IMR-90 (cell line): Measurements from ENCODE around the gene SIGLEC15. TPM values are rescaled to one million over a fixed set of nuclear protein-coding genes. Genes with fewer than 3 reads are reported as not detected.

Source experiments
- ATAC-seq: fragments of 200-7000 bp; cut with Tn5 transposase; 2 replicates; pipeline ENCODE4 v1.9.1; 2020; ENCODE audit warnings: low read depth, mild to moderate bottlenecking, moderate library complexity
- BruUV-seq: library from RNA; stranded (reverse); fragments of 400-500 nt; replicated peaks from 2 replicates; lab custom pipeline; 2021; lab: Mats Ljungman, UMichigan
- CTCF ChIA-PET: fragments of 300-600 bp; formaldehyde crosslinking; extraction: SDS; loops from one replicate; lab custom pipeline; 2021; ENCODE audit warnings: antibody characterized with exemption; lab: Yijun Ruan, JAX
- POLR2A ChIA-PET: fragments of 300-600 bp; sonication (Branson Sonifier 250); formaldehyde crosslinking; loops from one replicate; lab custom pipeline; 2022; ENCODE audit warnings: antibody characterized with exemption; ENCODE audit not compliant: unreplicated experiment; lab: Charles Lee
- DNase-seq: peaks from one replicate; pipeline ENCODE4 v3.0.0; 2013
- H2AFZ ChIP-seq: replicated peaks from 2 replicates; pipeline ENCODE3; 2013; ENCODE audit warnings: low read length, mild to moderate bottlenecking; ENCODE audit not compliant: poor library complexity
- H2AK5ac ChIP-seq: 2 replicates; pipeline ENCODE4 v1.6.1; 2013; ENCODE audit warnings: low read depth, low read length, inconsistent platforms
- H2AK9ac ChIP-seq: replicated peaks from 2 replicates; pipeline ENCODE3; 2013; ENCODE audit warnings: mild to moderate bottlenecking, low read depth, low read length, moderate library complexity; ENCODE audit not compliant: poor library complexity
- H2BK120ac ChIP-seq: 2 replicates; pipeline ENCODE4 v1.6.1; 2013; ENCODE audit warnings: low read depth, low read length, inconsistent platforms
- H2BK15ac ChIP-seq: 3 replicates; pipeline ENCODE4 v1.6.1; 2013; ENCODE audit warnings: low read depth, low read length, inconsistent platforms
- H2BK20ac ChIP-seq: 2 replicates; pipeline ENCODE4 v1.6.1; 2013; ENCODE audit warnings: low read depth, mild to moderate bottlenecking, inconsistent platforms, low read length, moderate library complexity
- H2BK5ac ChIP-seq: 2 replicates; pipeline ENCODE4 v1.6.1; 2013; ENCODE audit warnings: mild to moderate bottlenecking, low read depth, low read length, inconsistent platforms; ENCODE audit not compliant: poor library complexity, severe bottlenecking
- H3K14ac ChIP-seq: replicated peaks from 2 replicates; pipeline ENCODE4 v1.6.1; 2013; ENCODE audit warnings: low read depth, low read length, inconsistent platforms
- H3K18ac ChIP-seq: 2 replicates; pipeline ENCODE4 v1.6.1; 2013; ENCODE audit warnings: low read depth, low read length, control low read depth
- H3K23ac ChIP-seq: 2 replicates; pipeline ENCODE4 v1.6.1; 2013; ENCODE audit warnings: low read depth, low read length, inconsistent platforms
- H3K27ac ChIP-seq: 2 replicates; pipeline ENCODE4 v1.5.1; 2013; ENCODE audit warnings: mild to moderate bottlenecking, control low read depth, low read length; ENCODE audit not compliant: insufficient read depth
- H3K27me3 ChIP-seq: 2 replicates; pipeline ENCODE4 v1.6.1; 2013; ENCODE audit warnings: low read length; ENCODE audit not compliant: control insufficient read depth, insufficient read depth
- H3K36me3 ChIP-seq: 2 replicates; pipeline ENCODE4 v1.6.1; 2013; ENCODE audit warnings: low read length, mixed read lengths; ENCODE audit not compliant: control insufficient read depth, insufficient read depth
- H3K4ac ChIP-seq: 2 replicates; pipeline ENCODE4 v1.6.1; 2013; ENCODE audit warnings: low read depth, low read length, inconsistent platforms
- H3K4me1 ChIP-seq: 2 replicates; pipeline ENCODE4 v1.6.1; 2013; ENCODE audit warnings: low read length, mixed read lengths; ENCODE audit not compliant: control insufficient read depth, insufficient read depth
- H3K4me2 ChIP-seq: 2 replicates; pipeline ENCODE4 v1.6.1; 2013; ENCODE audit warnings: low read depth, mild to moderate bottlenecking, control low read depth, low read length, moderate library complexity
- H3K4me3 ChIP-seq: 2 replicates; pipeline ENCODE4 v1.5.1; 2013; ENCODE audit warnings: low read depth, mild to moderate bottlenecking, control low read depth, low read length, moderate library complexity; ENCODE audit not compliant: insufficient read depth
- H3K56ac ChIP-seq: 2 replicates; pipeline ENCODE4 v1.6.1; 2013; ENCODE audit warnings: low read length, inconsistent platforms; ENCODE audit not compliant: insufficient read depth; ENCODE audit errors: extremely low read depth
- H3K79me1 ChIP-seq, 2 experiments: 2 replicates each; pipeline ENCODE4 v1.6.1; 2013; ENCODE audit warnings: low read length in 2 of 2, inconsistent platforms in 1 of 2, low read depth in 1 of 2
- H3K9ac ChIP-seq: 2 replicates; pipeline ENCODE4 v1.6.1; 2013; ENCODE audit warnings: low read depth, low read length, control low read depth
- H3K9me1 ChIP-seq: 2 replicates; pipeline ENCODE4 v1.6.1; 2013; ENCODE audit warnings: low read length, inconsistent platforms; ENCODE audit not compliant: insufficient read depth
- H3K9me3 ChIP-seq: 2 replicates; pipeline ENCODE4 v1.6.1; 2013; ENCODE audit warnings: low read length; ENCODE audit not compliant: control insufficient read depth, insufficient read depth
- H4K20me1 ChIP-seq: 2 replicates; pipeline ENCODE4 v1.6.1; 2013; ENCODE audit warnings: low read length, inconsistent platforms; ENCODE audit not compliant: insufficient read depth
- H4K5ac ChIP-seq: 2 replicates; pipeline ENCODE4 v1.6.1; 2013; ENCODE audit warnings: mild to moderate bottlenecking, low read depth, low read length, control low read depth
- H4K8ac ChIP-seq, 2 experiments: 2 replicates each; pipeline ENCODE4 v1.6.1; 2013; ENCODE audit warnings: low read depth in 2 of 2, low read length in 2 of 2, control low read depth in 1 of 2, inconsistent platforms in 1 of 2
- H4K91ac ChIP-seq: 2 replicates; pipeline ENCODE4 v1.6.1; 2013; ENCODE audit warnings: low read depth, low read length, inconsistent platforms; ENCODE audit not compliant: insufficient read depth
- CEBPB ChIP-seq: IDR thresholded peaks from 2 replicates; pipeline ENCODE4 v1.6.1; 2012; ENCODE audit warnings: low read depth, low read length, improper control_type of control experiment
- CHD1 ChIP-seq: IDR thresholded peaks from 2 replicates; pipeline ENCODE4 v1.6.1; 2012; ENCODE audit warnings: low read depth, low read length, improper control_type of control experiment
- FOS ChIP-seq: fragments of 150-350 bp; IDR thresholded peaks from 2 replicates; pipeline ENCODE4 v1.6.1; 2016; ENCODE audit warnings: low read depth, low read length
- NFE2L2 ChIP-seq: fragments of 150-350 bp; IDR thresholded peaks from 2 replicates; pipeline ENCODE4 v1.6.1; 2016; ENCODE audit warnings: low read depth, mild to moderate bottlenecking, low read length
- POLR2A ChIP-seq: IDR thresholded peaks from 2 replicates; pipeline ENCODE4 v1.6.1; 2012; ENCODE audit warnings: mild to moderate bottlenecking, low read depth, low read length
- RAD21 ChIP-seq: IDR thresholded peaks from 2 replicates; pipeline ENCODE4 v1.6.1; 2012; ENCODE audit warnings: low read length, improper control_type of control experiment
- RCOR1 ChIP-seq: IDR thresholded peaks from 2 replicates; pipeline ENCODE4 v1.6.1; 2012; ENCODE audit warnings: mild to moderate bottlenecking, low read length, improper control_type of control experiment; ENCODE audit not compliant: insufficient replicate concordance
- RFX5 ChIP-seq: IDR thresholded peaks from 2 replicates; pipeline ENCODE4 v1.8.0; 2012; ENCODE audit warnings: low read depth, mild to moderate bottlenecking, low read length, moderate library complexity
- SMC3 ChIP-seq: fragments of 150-350 bp; IDR thresholded peaks from 2 replicates; pipeline ENCODE4 v1.6.1; 2016; ENCODE audit warnings: low read depth, mild to moderate bottlenecking, antibody characterized with exemption, low read length, moderate library complexity
- WGBS, 2 experiments: methylation state at CpG; one replicate each; pipeline versions ENCODE4 v1.1.5 to v1.1.7; 2013; ENCODE audit warnings: missing lambda C conversion rate in 2 of 2; ENCODE audit not compliant: insufficient read length in 1 of 2; ENCODE audit errors: extremely low coverage in 2 of 2; 5-methylcytosine and 5-hydroxymethylcytosine counted together
- dilution Hi-C: fragments of 300-500 bp; cut with HindIII; formaldehyde crosslinking; loops from one replicate; pipeline ENCODE4 v1.14.3; 2018; ENCODE audit warnings: low sequenced_read_pairs; ENCODE audit not compliant: unreplicated experiment
- in situ Hi-C: fragments of 300-500 bp; cut with MboI; formaldehyde crosslinking; loops from 3 replicates; pipeline ENCODE4 v1.14.3; 2019; ENCODE audit warnings: low sequenced_read_pairs, inconsistent platforms, mixed read lengths
- intact Hi-C: fragments of 100-400 bp; cut with micrococcal nuclease; formaldehyde crosslinking; loops from 2 replicates; pipeline ENCODE4 v1.10.0; 2022
- polyA plus RNA-seq, 3 experiments: library from polyadenylated mRNA; depleted of rRNA; stranded (reverse); fragments of >200 nt; gene quantifications; 2 replicates each; pipeline ENCODE4 v1.2.3, GENCODE V29; 2012; ENCODE audit warnings: low replicate concordance in 1 of 3
- total RNA-seq: library from RNA; depleted of rRNA; stranded (reverse); fragments of >200 nt; gene quantifications from 2 replicates; pipeline ENCODE4 v1.2.3, GENCODE V29; 2012
- TF ChIP-seq, protein P1 (sequence below): fragments of 150-350 bp; IDR thresholded peaks from 2 replicates; pipeline ENCODE4 v1.6.1; 2016; ENCODE audit warnings: low read depth, mild to moderate bottlenecking, low read length, moderate library complexity, borderline replicate concordance
- TF ChIP-seq, protein P2 (sequence below): fragments of 150-350 bp; IDR thresholded peaks from 2 replicates; pipeline ENCODE4 v1.6.1; 2017; ENCODE audit warnings: mild to moderate bottlenecking, antibody characterized with exemption, low read length, low read depth

SIGLEC15 gene
- total and polyA plus RNA-seq, 2 of the 4 experiments (the other 2 are of a cell fraction): 1.1 to 1.8 TPM

DNA sequence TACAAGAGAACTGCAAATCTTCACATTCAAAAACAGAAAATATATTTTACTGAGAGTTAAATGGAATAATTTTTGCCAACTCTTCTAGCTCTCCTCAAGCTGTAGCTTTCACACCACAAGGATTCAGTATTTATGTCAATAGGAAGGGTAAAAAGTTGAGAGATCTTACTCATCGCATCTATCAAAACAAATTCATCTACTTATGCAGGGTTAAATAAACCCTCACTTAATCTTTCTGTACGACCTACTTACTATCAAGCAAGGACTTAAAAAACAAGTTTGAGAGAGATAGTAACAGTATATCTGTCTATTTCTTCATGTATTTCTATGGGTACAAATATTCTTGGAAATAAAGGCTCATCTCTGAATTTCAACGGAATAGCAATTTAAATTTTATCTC is 35.5 kb downstream of the SIGLEC15 start:
- peaks cover 9% of the 10 kb centered on the region; the same call in 1 of the 2 replicates for H3K9me1 ChIP-seq
- CTCF ChIA-PET: no interaction called here
- no CpG with 5 or more reads among the region's 3 CpGs for WGBS, 2 experiments
- H3K4ac ChIP-seq: no peak overlapping the region
- H3K27ac ChIP-seq: no peak overlapping the region
- TF ChIP-seq, protein P1, sequence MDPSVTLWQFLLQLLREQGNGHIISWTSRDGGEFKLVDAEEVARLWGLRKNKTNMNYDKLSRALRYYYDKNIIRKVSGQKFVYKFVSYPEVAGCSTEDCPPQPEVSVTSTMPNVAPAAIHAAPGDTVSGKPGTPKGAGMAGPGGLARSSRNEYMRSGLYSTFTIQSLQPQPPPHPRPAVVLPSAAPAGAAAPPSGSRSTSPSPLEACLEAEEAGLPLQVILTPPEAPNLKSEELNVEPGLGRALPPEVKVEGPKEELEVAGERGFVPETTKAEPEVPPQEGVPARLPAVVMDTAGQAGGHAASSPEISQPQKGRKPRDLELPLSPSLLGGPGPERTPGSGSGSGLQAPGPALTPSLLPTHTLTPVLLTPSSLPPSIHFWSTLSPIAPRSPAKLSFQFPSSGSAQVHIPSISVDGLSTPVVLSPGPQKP: no peak
- TF ChIP-seq FOS (no peak), CEBPB (no peak), RAD21 (no peak), NFE2L2 (no peak), RFX5 (no peak), RCOR1 (no peak), SMC3 (no peak), POLR2A (no peak), CHD1 (no peak)
- TF ChIP-seq, protein P2, sequence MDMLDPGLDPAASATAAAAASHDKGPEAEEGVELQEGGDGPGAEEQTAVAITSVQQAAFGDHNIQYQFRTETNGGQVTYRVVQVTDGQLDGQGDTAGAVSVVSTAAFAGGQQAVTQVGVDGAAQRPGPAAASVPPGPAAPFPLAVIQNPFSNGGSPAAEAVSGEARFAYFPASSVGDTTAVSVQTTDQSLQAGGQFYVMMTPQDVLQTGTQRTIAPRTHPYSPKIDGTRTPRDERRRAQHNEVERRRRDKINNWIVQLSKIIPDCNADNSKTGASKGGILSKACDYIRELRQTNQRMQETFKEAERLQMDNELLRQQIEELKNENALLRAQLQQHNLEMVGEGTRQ: no peak
- no peak overlapping the region for H2AFZ ChIP-seq
- H4K20me1 ChIP-seq: no peaks in the 10 kb centered on the region
- dilution Hi-C loops (no loop called here), in situ Hi-C loops (no loop called here), intact Hi-C loops (no loop called here)
- H3K27me3 ChIP-seq: no peaks in the 10 kb centered on the region
- no peak overlapping the region for H3K18ac ChIP-seq
- peaks cover 47% of the 10 kb centered on the region for H3K36me3 ChIP-seq
- H4K8ac ChIP-seq: no peak overlapping the region
- H2BK20ac ChIP-seq: no peak overlapping the region
- peak; percentile 51 for DNase-seq
- H2BK15ac ChIP-seq: no peak overlapping the region
- no peak overlapping the region for H2BK5ac ChIP-seq
- no peak overlapping the region for H3K4me3 ChIP-seq
- no peak overlapping the region for H2AK9ac ChIP-seq
- no peak overlapping the region for H3K4me2 ChIP-seq
- peaks cover 12% of the 10 kb centered on the region for H3K9me3 ChIP-seq
- no peak overlapping the region for H3K56ac ChIP-seq
- POLR2A ChIA-PET: no interaction called here
- H3K23ac ChIP-seq: no peak overlapping the region
- H4K91ac ChIP-seq: no peak overlapping the region
- H4K5ac ChIP-seq: no peak overlapping the region
- BruUV-seq: no TSS peak
- peaks cover 2% of the 10 kb centered on the region; the same call in 1 of the 2 replicates for H3K4me1 ChIP-seq
- H3K9ac ChIP-seq: no peak overlapping the region
- no peak overlapping the region for H2BK120ac ChIP-seq
- H3K79me1 ChIP-seq: peaks cover 4 to 8% of the 10 kb centered on the region in 2 experiments; a peak in 2 of 4 replicates
- no peak overlapping the region for H2AK5ac ChIP-seq
- peak; percentile 46 for ATAC-seq
- no peak overlapping the region for H3K14ac ChIP-seq
